Neuronal stem cell (in vitro differentiated cells): Measurements from ENCODE around the gene EFCAB14.
"Not testable (repeated sequence)": the region's sequence is repeated elsewhere in the genome, so short reads cannot be mapped to it uniquely, and the experiment has no call there.

ENCODE experiments used
- DNase-seq: peaks from one replicate; pipeline ENCODE4 v3.0.0-alpha.2; 2013; ENCODE audit warnings: low spot score
- H2AFZ ChIP-seq: one replicate; pipeline ENCODE4 v1.6.1; 2013; ENCODE audit warnings: mild to moderate bottlenecking, low read length, inconsistent platforms
- H2AK5ac ChIP-seq: 2 replicates; pipeline ENCODE4 v1.6.1; 2013; ENCODE audit warnings: low read depth, mild to moderate bottlenecking, inconsistent platforms, low read length, moderate library complexity, mixed read lengths
- H2BK120ac ChIP-seq: 2 replicates; pipeline ENCODE4 v1.6.1; 2013; ENCODE audit warnings: low read depth, mild to moderate bottlenecking, inconsistent platforms, low read length, moderate library complexity, mixed read lengths
- H2BK12ac ChIP-seq: one replicate; pipeline ENCODE4 v1.6.1; 2013; ENCODE audit warnings: low read length, inconsistent platforms
- H2BK15ac ChIP-seq: 2 replicates; pipeline ENCODE4 v1.6.1; 2013; ENCODE audit warnings: mild to moderate bottlenecking, low read length, inconsistent platforms, mixed read lengths
- H2BK5ac ChIP-seq: one replicate; pipeline ENCODE4 v1.6.1; 2013; ENCODE audit warnings: inconsistent platforms, mild to moderate bottlenecking, low read length, moderate library complexity
- H3K14ac ChIP-seq: one replicate; pipeline ENCODE4 v1.6.1; 2013; ENCODE audit warnings: low read length, inconsistent platforms
- H3K18ac ChIP-seq: 2 replicates; pipeline ENCODE4 v1.6.1; 2013; ENCODE audit warnings: low read length, inconsistent platforms
- H3K23ac ChIP-seq: 2 replicates; pipeline ENCODE4 v1.6.1; 2013; ENCODE audit warnings: low read depth, mild to moderate bottlenecking, mixed read lengths, low read length, inconsistent platforms; ENCODE audit not compliant: poor library complexity
- H3K27ac ChIP-seq: replicated peaks from 3 replicates; pipeline ENCODE4 v1.5.1; 2013; ENCODE audit warnings: low read length, inconsistent platforms
- H3K27me3 ChIP-seq, 3 experiments: 2 replicates each; pipeline ENCODE4 v1.6.1; 2013; ENCODE audit warnings: low read length in 3 of 3, mild to moderate bottlenecking in 2 of 3, inconsistent platforms in 1 of 3, low read depth in 1 of 3, mixed read lengths in 1 of 3, moderate library complexity in 1 of 3; ENCODE audit not compliant: control insufficient read depth in 3 of 3, insufficient read depth in 3 of 3
- H3K36me3 ChIP-seq, 2 donors: replicated peaks in 1 of 2; 2 replicates each; pipeline ENCODE4 v1.6.1; 2013; ENCODE audit warnings: low read length in 2 of 2; ENCODE audit not compliant: control insufficient read depth in 2 of 2, insufficient read depth in 2 of 2
- H3K4ac ChIP-seq: 2 replicates; pipeline ENCODE4 v1.6.1; 2013; ENCODE audit warnings: inconsistent platforms, mild to moderate bottlenecking, low read length, moderate library complexity
- H3K4me1 ChIP-seq, 2 donors: 1 replicate in 1 of 2; 2 replicates in 1 of 2; pipeline ENCODE4 v1.6.1; 2013; ENCODE audit warnings: low read length in 2 of 2, low read depth in 1 of 2; ENCODE audit not compliant: control insufficient read depth in 2 of 2, insufficient read depth in 1 of 2
- H3K4me2 ChIP-seq: one replicate; pipeline ENCODE4 v1.6.1; 2013; ENCODE audit warnings: mild to moderate bottlenecking, low read length, inconsistent platforms; ENCODE audit not compliant: insufficient read depth, poor library complexity, severe bottlenecking
- H3K4me3 ChIP-seq, 2 donors: 2 replicates each; pipeline ENCODE4 v1.5.1; 2013; ENCODE audit warnings: low read length in 2 of 2, mild to moderate bottlenecking in 2 of 2, inconsistent platforms in 1 of 2, moderate library complexity in 1 of 2
- H3K79me1 ChIP-seq: one replicate; pipeline ENCODE4 v1.6.1; 2013; ENCODE audit warnings: low read depth, mild to moderate bottlenecking, inconsistent platforms, low read length, moderate library complexity
- H3K9ac ChIP-seq: one replicate; pipeline ENCODE4 v1.6.1; 2013; ENCODE audit warnings: mild to moderate bottlenecking, low read depth, low read length, inconsistent platforms; ENCODE audit not compliant: poor library complexity
- H3K9me3 ChIP-seq, 2 donors: replicated peaks in 1 of 2; 2 replicates each; pipeline versions ENCODE3 to v1.6.1; 2013; ENCODE audit warnings: low read length in 2 of 2, mild to moderate bottlenecking in 2 of 2, inconsistent platforms in 1 of 2, low read depth in 1 of 2, mixed read lengths in 1 of 2, moderate library complexity in 1 of 2; ENCODE audit not compliant: control insufficient read depth in 2 of 2, insufficient read depth in 1 of 2
- H4K8ac ChIP-seq: one replicate; pipeline ENCODE4 v1.6.1; 2013; ENCODE audit warnings: low read depth, mild to moderate bottlenecking, inconsistent platforms, low read length, moderate library complexity
- H4K91ac ChIP-seq: one replicate; pipeline ENCODE4 v1.6.1; 2013; ENCODE audit warnings: low read length, low read depth, mild to moderate bottlenecking, inconsistent platforms; ENCODE audit not compliant: poor library complexity
- WGBS, 2 donors: extraction: QIAGEN DNeasy Blood & Tissue Kit; methylation state at CpG; one replicate each; pipeline ENCODE4 v1.1.7; 2013; ENCODE audit warnings: missing lambda C conversion rate in 2 of 2, mixed read lengths in 1 of 2; ENCODE audit not compliant: insufficient read length in 2 of 2, insufficient replicate concordance in 1 of 2; ENCODE audit errors: extremely low coverage in 2 of 2; 5-methylcytosine and 5-hydroxymethylcytosine counted together

The EFCAB14 gene

DNA sequence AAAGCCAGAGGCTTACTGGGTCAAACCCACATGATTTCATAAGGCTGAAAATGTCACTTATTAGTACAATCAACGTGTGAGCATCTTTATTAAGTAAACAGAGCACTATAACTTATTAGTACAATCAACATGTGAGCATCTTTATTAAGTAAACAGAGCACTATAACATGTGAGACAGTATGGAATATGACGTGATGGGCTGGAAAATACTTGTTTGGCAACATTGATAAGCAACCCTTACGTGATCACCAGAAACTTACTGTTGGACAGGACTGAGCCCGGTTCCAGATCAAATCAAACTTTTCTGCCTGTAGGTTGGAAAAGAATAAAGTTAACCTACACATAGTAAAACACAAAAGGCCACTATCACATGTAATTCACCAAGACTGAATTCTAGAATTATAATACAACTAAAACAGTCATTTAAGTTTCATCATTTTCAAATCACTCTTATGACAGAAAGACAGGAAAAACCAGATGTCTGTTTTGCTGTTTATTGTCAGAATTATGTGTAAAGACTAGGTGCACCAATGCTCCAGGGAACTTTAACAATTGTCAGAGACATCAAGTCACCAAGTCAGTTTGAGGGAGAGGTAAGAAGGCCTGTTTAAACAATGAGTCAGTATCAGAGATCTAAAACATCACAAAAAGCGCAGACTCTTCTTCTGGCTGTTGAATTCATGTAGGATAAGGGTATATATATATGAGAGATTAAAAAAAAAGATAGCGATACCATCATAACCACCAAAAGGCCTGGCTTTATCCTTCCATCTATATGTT is 66.4 kb downstream of the EFCAB14 start:
- no peak overlapping the region for H3K4me3 ChIP-seq
- WGBS, 2 donors, result no CpG with 5 or more reads among the region's 6 CpGs
- peaks cover 7 to 15% of the 10 kb centered on the region in 2 donors for H3K9me3 ChIP-seq
- H3K4ac ChIP-seq, result no peak overlapping the region
- no peaks in the 10 kb centered on the region for H3K27me3 ChIP-seq
- H2BK15ac ChIP-seq, result no peak overlapping the region
- no peak for DNase-seq
- H3K4me1 ChIP-seq, result no peaks in the 10 kb centered on the region
- H3K36me3 ChIP-seq, result peaks cover 16 to 84% of the 10 kb centered on the region in 2 donors
- no peak overlapping the region for H3K4me2 ChIP-seq
- no peak overlapping the region for H2BK120ac ChIP-seq
- no peaks in the 10 kb centered on the region for H3K79me1 ChIP-seq
- no peak overlapping the region for H3K27ac ChIP-seq
- H2AK5ac ChIP-seq, result no peak overlapping the region
- H3K14ac ChIP-seq, result no peak overlapping the region
- no peak overlapping the region for H4K91ac ChIP-seq
- no peak overlapping the region for H2BK12ac ChIP-seq
- H3K18ac ChIP-seq, result no peak overlapping the region
- H3K23ac ChIP-seq, result no peak overlapping the region
- H2AFZ ChIP-seq, result no peak overlapping the region
- H4K8ac ChIP-seq, result no peak overlapping the region
- no peak overlapping the region for H2BK5ac ChIP-seq
- no peak overlapping the region for H3K9ac ChIP-seq

DNA sequence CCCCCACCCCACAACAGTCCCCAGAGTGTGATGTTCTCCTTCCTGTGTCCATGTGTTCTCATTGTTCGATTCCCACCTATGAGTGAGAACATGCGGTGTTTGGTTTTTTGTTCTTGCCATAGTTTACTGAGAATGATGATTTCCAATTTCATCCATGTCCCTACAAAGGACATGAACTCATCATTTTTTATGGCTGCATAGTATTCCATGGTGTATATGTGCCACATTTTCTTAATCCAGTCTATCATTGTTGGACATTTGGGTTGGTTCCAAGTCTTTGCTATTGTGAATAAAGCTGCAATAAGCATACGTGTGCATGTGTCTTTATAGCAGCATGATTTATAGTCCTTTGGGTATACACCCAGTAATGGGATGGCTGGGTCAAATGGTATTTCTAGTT is 67.8 kb downstream of the EFCAB14 start:
- no CpG with 5 or more reads among the region's 3 CpGs for WGBS, 2 donors
- not testable (repeated sequence) for H3K18ac ChIP-seq, H3K9ac ChIP-seq, H3K79me1 ChIP-seq, H3K4me1 ChIP-seq, H3K4ac ChIP-seq, H4K8ac ChIP-seq, H3K14ac ChIP-seq, H3K4me2 ChIP-seq, H2BK15ac ChIP-seq, H3K27ac ChIP-seq, H2AK5ac ChIP-seq, H2AFZ ChIP-seq, H2BK120ac ChIP-seq, H4K91ac ChIP-seq, H3K27me3 ChIP-seq, H2BK12ac ChIP-seq, H3K4me3 ChIP-seq, H2BK5ac ChIP-seq, DNase-seq, H3K23ac ChIP-seq
- peaks cover 7 to 15% of the 10 kb centered on the region in 2 donors for H3K9me3 ChIP-seq
- peaks cover 18 to 82% of the 10 kb centered on the region in 2 donors for H3K36me3 ChIP-seq

GRCh38 chr1:46650491-46650890 is 68.4 kb downstream of the EFCAB14 start:
- no peak overlapping the region for H2AK5ac ChIP-seq
- H3K36me3 ChIP-seq, result peaks cover 18 to 76% of the 10 kb centered on the region in 2 donors
- DNase-seq, result no peak
- H2BK120ac ChIP-seq, result no peak overlapping the region
- no peaks in the 10 kb centered on the region for H3K27me3 ChIP-seq
- no peak overlapping the region for H2BK12ac ChIP-seq
- H3K4ac ChIP-seq, result no peak overlapping the region
- H3K14ac ChIP-seq, result no peak overlapping the region
- no peak overlapping the region for H3K23ac ChIP-seq
- H3K9ac ChIP-seq, result no peak overlapping the region
- H3K4me1 ChIP-seq, result no peaks in the 10 kb centered on the region
- H4K8ac ChIP-seq, result no peak overlapping the region
- H3K79me1 ChIP-seq, result no peaks in the 10 kb centered on the region
- no CpG with 5 or more reads among the region's 3 CpGs for WGBS, 2 donors
- H2AFZ ChIP-seq, result no peak overlapping the region
- H3K4me2 ChIP-seq, result no peak overlapping the region
- no peak overlapping the region for H2BK15ac ChIP-seq
- H3K27ac ChIP-seq, result no peak overlapping the region
- no peak overlapping the region for H3K4me3 ChIP-seq
- no peak overlapping the region for H4K91ac ChIP-seq
- no peak overlapping the region for H2BK5ac ChIP-seq
- no peak overlapping the region for H3K18ac ChIP-seq
- H3K9me3 ChIP-seq, result peaks cover 7 to 15% of the 10 kb centered on the region in 2 donors

DNA sequence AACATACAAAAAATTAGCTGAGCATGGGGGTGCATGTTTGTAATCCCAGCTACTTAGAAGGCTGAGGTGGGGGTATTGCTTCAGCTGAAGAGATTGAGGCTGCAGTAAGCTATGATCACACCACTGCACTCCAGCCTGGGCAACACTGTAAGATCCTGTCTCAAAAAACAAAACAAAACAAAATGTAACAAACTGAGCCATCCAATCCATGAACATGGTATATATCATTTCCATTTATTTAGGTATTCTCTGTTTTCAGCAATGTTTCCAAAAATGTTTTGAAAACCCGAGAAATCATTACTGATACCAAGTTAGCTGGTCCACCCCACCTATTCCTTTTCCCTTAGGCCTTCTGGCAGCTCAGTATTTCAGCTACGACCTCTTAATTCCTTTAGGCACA is 69.2 kb downstream of the EFCAB14 start:
- Histone ChIP-seq H3K4me3 (no peak overlapping the region), H3K4ac (no peak overlapping the region), H4K8ac (no peak overlapping the region), H2BK15ac (no peak overlapping the region), H2BK5ac (no peak overlapping the region), H3K4me1 (no peaks in the 10 kb centered on the region), H3K4me2 (no peak overlapping the region), H2BK120ac (no peak overlapping the region), H3K9me3 (peaks cover 7 to 15% of the 10 kb centered on the region in 2 donors), H2BK12ac (no peak overlapping the region), H3K23ac (no peak overlapping the region), H3K27ac (no peak overlapping the region), H2AK5ac (no peak overlapping the region), H3K79me1 (no peaks in the 10 kb centered on the region), H4K91ac (no peak overlapping the region), H3K9ac (no peak overlapping the region), H2AFZ (no peak overlapping the region), H3K18ac (no peak overlapping the region), H3K27me3 (no peaks in the 10 kb centered on the region), H3K36me3 (peaks cover 13 to 74% of the 10 kb centered on the region in 2 donors), H3K14ac (no peak overlapping the region)
- no CpG with 5 or more reads among the region's 2 CpGs for WGBS, 2 donors
- no peak for DNase-seq
